Neural cell (in vitro differentiated cells): ENCODE results near the gene OCSTAMP.

ENCODE experiments used
- CTCF ChIP-seq: fragments of 450-650 bp; IDR thresholded peaks from 2 replicates; pipeline ENCODE4 v1.5.1; 2014; ENCODE audit warnings: antibody characterized with exemption, mild to moderate bottlenecking, moderate library complexity; ENCODE audit not compliant: poor library complexity, severe bottlenecking
- EP300 ChIP-seq: fragments of 450-650 bp; conservative IDR thresholded peaks from 2 replicates; pipeline ENCODE4 v1.6.1; 2014; ENCODE audit warnings: antibody characterized with exemption, mild to moderate bottlenecking, moderate library complexity; ENCODE audit not compliant: poor library complexity, severe bottlenecking
- EZH2 ChIP-seq: fragments of 200-600, 300-800 bp; shearing (Covaris generic), sonication (generic); IDR thresholded peaks from 2 replicates; pipeline ENCODE4 v1.6.1; 2014; ENCODE audit warnings: antibody characterized with exemption, low read length, borderline replicate concordance, mild to moderate bottlenecking; ENCODE audit not compliant: insufficient read depth, poor library complexity, severe bottlenecking
- POLR2AphosphoS5 ChIP-seq: IDR thresholded peaks from 2 replicates; pipeline ENCODE4 v1.6.1; 2012
- RAD21 ChIP-seq: fragments of 450-650 bp; conservative IDR thresholded peaks from 2 replicates; pipeline ENCODE4 v1.6.1; 2014; ENCODE audit warnings: antibody characterized with exemption, mild to moderate bottlenecking, moderate library complexity
- SMC3 ChIP-seq: fragments of 450-650 bp; conservative IDR thresholded peaks from 2 replicates; pipeline ENCODE4 v1.6.1; 2014; ENCODE audit warnings: antibody characterized with exemption, mild to moderate bottlenecking, moderate library complexity; ENCODE audit not compliant: poor library complexity
- TAF1 ChIP-seq: IDR thresholded peaks from 2 replicates; pipeline ENCODE4 v1.6.1; 2012; ENCODE audit warnings: low read depth

- TF ChIP-seq CTCF (no peak), EZH2 (no peak), TAF1 (no peak), POLR2AphosphoS5 (no peak), SMC3 (no peak), EP300 (no peak), RAD21 (no peak)
Observed at GRCh38 chr20:46547995-46548394, 2.5 kb downstream of the OCSTAMP start.
